HG03521 (cell line): Measurements from ENCODE around the gene ARFGEF3.
"Not testable (repeated sequence)": the region's sequence is repeated elsewhere in the genome, so short reads cannot be mapped to it uniquely, and the experiment has no call there.

Experiments used
- ATAC-seq: cut with Tn5 transposase; IDR thresholded peaks from one replicate; pipeline ENCODE4 v1.9.1; 2021; ENCODE audit warnings: mild to moderate bottlenecking, moderate library complexity; ENCODE audit not compliant: unreplicated experiment

Gene ARFGEF3

DNA sequence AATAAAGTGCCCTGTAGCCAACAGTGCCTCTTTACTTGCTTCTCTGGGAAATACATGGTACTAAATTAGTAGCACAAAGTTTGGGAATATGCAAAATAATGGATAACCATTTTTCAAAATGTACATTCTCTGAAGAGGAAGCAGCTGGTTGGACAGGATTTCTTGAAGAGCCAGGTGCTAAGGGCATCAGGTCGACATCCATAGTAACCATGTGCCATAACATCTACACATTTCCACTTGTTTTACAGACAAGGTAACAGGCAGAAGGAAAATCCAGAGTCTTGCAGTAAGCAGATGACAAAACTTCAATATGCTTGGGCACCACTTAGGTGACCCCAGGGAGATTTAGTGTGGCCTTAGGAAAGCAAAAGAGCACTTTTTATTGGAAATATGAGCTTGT is 179.4 kb downstream of the ARFGEF3 start:
- ATAC-seq = no peak

GRCh38 chr6:138343112-138343511 is 181.4 kb downstream of the ARFGEF3 start:
- no peak for ATAC-seq

DNA sequence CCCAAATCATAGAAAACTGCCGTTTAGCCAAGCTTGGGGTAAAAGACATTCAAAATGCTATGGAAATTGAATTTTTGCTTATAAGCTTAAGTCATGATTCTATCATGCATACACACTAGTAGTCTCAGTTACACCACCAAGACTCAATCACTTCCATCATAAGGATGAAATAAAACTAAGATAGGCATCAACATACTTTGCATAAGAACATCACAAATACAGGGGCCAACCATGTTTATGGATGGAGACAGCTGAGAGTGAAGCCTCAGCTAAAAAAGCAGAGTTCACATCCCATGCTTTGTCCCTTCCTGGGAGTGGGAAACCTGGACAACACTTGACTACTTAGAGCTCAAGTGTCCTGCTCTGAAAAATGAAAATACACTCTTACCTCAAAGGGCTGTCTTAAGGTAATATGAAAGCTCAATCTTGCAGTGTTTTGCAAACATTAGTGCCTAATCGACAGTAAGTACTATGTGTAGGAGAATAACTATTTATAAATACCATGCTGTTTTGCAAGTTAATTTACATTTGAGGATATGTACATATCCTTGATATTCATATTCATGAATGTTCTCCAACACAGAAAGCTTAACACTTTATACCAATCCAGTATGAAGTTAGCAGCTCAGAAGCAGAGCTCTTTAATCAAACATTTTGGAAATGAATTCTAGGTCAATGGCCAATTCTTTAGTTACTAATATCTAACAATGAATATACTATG is 184.0 kb downstream of the ARFGEF3 start:
- ATAC-seq = no peak

- no peak for ATAC-seq
These were observed 184.8 kb downstream of the ARFGEF3 start for GRCh38 chr6:138346302-138347195.

DNA sequence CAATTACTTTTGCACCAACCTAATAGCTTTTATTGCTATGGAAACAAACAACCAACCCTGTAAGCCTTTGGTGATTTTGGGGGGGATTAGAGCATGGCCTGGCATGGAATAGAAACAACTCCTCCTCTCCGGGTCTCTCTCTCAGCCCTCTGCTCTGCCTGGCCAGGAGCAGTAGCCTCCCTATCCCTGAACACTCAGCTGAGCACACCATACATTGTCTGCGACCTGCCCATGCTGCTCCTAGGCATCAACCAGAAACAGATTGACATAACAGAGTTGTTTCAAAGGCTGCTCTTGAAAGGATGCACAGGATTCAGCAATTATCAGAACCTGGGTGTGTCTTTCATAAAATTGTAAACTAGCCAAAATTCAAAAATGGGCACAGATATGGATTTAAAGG is 186.1 kb downstream of the ARFGEF3 start:
- ATAC-seq = no peak

DNA sequence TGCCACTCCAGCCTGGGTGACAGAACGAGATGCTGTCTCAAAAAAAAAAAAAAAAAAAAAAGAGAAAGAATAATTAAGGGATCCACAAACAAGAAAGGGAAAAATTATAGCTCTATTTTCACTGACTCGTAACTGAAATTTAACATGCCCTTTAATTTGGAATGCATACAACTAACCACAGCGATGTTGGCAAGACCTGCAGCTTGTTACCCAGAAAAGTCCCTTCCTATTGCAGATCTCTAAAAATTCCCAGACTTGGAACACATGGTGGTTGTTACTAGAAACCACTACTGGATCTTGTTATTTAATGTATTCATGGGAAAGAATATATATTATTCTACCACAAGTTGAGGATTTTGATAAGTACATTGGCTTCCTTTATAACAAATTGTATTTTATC is 188.2 kb downstream of the ARFGEF3 start:
- ATAC-seq = no peak

DNA sequence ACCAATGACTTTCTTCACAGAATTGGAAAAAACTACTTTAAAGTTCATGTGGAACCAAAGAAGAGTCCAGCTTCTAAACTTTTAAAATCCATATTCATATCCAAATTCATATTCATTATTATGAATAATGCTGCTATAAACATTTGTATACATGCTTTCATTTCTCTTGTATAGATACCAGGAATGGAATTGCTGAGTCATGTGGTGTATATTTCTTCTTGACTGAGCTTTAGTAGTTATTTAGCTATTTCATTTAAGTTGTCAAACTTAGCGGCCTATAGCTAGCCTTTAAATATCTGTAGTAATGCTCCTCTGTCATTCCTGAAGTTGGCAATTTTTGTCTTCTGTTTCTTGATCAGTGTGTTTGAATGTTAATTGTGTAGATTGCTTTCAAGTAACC is 196.2 kb downstream of the ARFGEF3 start:
- no peak for ATAC-seq

- not testable (repeated sequence) for ATAC-seq
These were observed 206.9 kb downstream of the ARFGEF3 start for GRCh38 chr6:138368684-138369083.

- no peak for ATAC-seq
These were observed 209.1 kb downstream of the ARFGEF3 start for GRCh38 chr6:138370631-138371451.

- no peak for ATAC-seq
These were observed 209.6 kb downstream of the ARFGEF3 start for GRCh38 chr6:138371452-138371711.

DNA sequence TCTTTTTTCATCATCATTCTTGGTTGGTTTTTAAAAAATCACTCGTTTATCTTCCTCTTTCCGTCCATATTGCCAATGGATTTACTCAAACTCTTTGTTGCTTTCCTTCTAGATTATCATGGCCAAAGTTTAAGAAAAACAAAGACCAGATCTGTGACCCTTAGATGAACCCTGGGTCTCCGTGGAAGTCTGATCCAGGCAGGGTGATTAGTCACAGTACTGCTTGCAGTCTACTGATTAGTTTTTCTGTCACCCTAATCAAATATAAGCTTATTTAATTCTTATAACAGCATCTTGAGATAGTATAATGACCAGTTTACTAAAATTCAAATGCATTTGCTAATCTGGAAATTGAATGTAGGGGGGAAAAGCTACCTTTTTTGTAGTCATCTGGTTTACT is 210.0 kb downstream of the ARFGEF3 start:
- no peak for ATAC-seq

- no peak for ATAC-seq
These were observed 211.1 kb downstream of the ARFGEF3 start for GRCh38 chr6:138372711-138373463.

GRCh38 chr6:138374230-138374629 is 212.5 kb downstream of the ARFGEF3 start:
- ATAC-seq = no peak

GRCh38 chr6:138374815-138375214 is 213.1 kb downstream of the ARFGEF3 start:
- no peak for ATAC-seq

GRCh38 chr6:138377042-138377441 is 215.3 kb downstream of the ARFGEF3 start:
- ATAC-seq = no peak

DNA sequence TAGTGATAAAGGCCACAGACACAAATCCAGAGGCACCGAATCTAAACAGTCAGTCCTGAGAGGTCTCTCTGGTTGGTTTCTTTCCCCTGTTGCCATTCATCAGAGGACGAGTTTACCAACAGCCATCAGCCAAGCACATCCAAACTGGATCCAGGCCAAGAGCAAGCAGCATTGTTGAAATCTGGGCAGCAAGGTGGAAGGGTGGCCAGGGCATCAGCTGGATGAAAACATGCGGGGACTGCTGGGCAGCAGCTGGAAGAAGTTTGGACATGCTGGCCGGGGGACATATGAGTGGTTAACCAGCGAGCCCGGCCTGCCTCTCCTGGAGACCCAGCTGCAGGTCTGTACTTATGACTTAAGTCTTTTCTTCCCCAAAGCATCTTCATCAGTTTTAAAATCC is 216.1 kb downstream of the ARFGEF3 start, which contains the start of gene SMIM28:
SMIM28 (plus strand) TSS at position 62 of the 400 bp plus-strand sequence; CDS start at position 230, 168 bp downstream.
- no peak for ATAC-seq

DNA sequence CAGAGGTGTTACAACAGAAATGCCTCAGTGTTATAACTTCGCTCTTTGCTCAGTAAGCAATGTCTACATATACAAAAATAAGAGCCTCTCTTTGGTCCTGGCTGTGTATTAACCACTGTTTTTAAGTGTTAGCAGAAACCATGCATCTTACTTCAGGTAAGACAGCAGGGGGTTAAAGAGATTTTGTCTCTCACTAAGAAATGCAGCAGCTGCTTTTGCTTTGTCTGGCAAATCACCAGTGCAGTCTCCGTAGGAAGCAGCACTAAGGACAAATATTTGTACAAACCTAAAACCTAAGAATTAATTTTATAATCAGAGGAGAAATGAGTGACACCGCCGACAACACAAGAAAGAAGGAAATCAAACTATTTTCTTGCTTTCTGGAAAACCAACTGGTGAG is 216.7 kb downstream of the ARFGEF3 start:
- no peak for ATAC-seq

DNA sequence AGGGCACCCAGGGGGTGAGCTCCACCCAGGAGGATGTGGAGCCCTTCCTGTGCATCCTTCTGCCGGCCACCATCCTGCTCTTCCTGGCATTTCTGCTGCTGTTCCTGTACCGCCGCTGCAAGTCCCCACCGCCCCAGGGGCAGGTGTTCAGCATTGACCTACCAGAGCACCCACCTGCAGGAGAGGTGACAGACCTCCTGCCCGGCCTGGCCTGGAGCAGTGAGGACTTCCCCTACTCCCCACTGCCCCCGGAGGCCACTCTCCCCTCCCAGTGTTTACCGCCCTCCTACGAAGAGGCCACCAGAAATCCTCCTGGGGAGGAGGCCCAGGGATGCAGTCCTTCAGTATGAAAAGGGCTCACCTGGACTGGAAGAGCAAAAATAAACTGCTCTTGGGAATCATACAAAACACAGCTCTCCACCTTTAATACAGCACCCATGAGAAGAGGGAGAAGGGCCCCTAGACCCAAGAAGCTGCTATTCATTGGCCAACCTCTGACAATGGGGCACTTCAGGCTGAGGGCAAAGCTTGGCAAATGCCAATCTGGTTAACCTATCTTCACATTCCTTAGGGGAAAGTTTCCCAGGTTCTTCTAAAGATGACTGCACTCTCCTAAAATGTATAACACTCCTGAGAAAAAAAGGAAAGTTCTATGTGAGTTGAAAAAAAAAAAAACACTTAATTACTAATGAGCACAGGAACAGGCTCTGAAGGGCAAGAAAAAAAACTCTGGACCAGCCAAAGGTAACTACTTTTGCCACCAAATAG is 220.9 kb downstream of the ARFGEF3 start:
- ATAC-seq = no peak

DNA sequence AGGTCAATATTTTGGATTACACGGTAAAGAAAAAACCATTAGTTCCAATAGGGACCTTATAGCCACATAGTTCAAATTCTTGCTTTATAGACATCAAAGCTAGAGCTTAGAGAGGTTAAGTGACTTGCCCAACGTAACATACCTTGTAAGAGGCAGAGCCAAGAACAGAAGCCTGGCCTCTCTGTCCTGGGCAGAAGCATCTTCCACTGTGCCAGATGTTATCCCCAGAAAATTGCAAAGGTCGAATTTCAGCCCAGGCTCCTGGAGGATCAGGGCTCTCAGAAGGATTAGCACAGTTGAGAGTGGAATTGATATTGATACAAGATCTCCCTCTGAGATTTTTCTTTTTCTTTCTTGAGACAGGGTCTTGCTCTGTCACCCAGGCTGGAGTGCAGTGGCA is 222.0 kb downstream of the ARFGEF3 start:
- no peak for ATAC-seq

DNA sequence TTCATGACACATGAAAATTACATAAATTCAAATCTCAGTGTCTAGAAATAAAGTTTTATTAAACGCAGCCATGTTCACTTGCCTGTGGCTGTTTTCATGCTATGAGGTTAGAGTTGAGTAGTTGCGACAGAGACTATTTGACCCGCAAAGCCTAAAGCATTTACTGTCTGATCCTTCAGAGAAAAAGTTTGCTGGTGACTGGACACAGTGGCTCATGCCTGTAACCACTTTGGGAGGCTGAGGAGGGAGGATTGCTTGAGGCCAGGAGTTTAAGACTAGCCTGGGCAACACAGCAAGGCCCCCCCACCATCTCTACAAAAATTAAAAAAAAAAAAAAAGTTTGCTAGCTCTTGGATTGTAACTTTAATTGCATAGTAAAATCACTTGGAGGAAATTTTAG is 225.2 kb downstream of the ARFGEF3 start:
- no peak for ATAC-seq
